Measurements from ENCODE around the gene ZNF524. TPM values are rescaled to one million over a fixed set of nuclear protein-coding genes. Genes with fewer than 3 reads are reported as not detected.

Gene ZNF524
- total RNA-seq, 1 experiment from 2014 or later = 5.5 TPM

- Mint-ChIP-seq H3K27ac (peak overlapping the region; percentile 99), H3K27me3 (ENCODE audit: low read depth) (no peaks in the 10 kb centered on the region), H3K36me3 (peaks cover 16% of the 10 kb centered on the region), H3K4me3 (peak overlapping the region; percentile 83), H3K9me3 (no peaks in the 10 kb centered on the region), H3K4me1 (peaks cover 28% of the 10 kb centered on the region)
- ATAC-seq = peak; percentile 2
- CTCF ChIA-PET = interaction anchor here (0.5 to 4.4 kb wide), 9 partner anchors 9 to 537 kb away, joined by 3 to 55 read pairs (median 6); partner anchors contain the start of genes U2AF2 and ZNF444
- POLR2A ChIA-PET = interaction anchor here (0.6 to 1.9 kb wide), 7 partner anchors 10 to 119 kb away, joined by 3 to 9 read pairs (median 4); partner anchors contain the start of genes NAT14, SSC5D and ZNF784
- DNase-seq (ENCODE audit: low spot score) = peak; percentile 71
- no peak for TF ChIP-seq ZBTB43 (CRISPR knock-in tag; IDR thresholded peaks at IDR 0.05)
- TF ChIP-seq ZNF219 (CRISPR knock-in tag; IDR thresholded peaks at IDR 0.05; ENCODE audit: borderline replicate concordance) = no peak
- TF ChIP-seq NFATC4 (CRISPR knock-in tag; IDR thresholded peaks at IDR 0.05) = no peak
- TF ChIP-seq ZNF263 (CRISPR knock-in tag; IDR thresholded peaks at IDR 0.05; ENCODE audit: low read depth) = no peak
- no peak for TF ChIP-seq TCF7 (CRISPR knock-in tag; IDR thresholded peaks at IDR 0.05; ENCODE audit: low read depth)
- TF ChIP-seq CREM (CRISPR knock-in tag; IDR thresholded peaks at IDR 0.05) = no peak
These were observed 3.6 kb downstream of the ZNF524 start for GRCh38 chr19:55603581-55604292.

- DNase-seq (ENCODE audit: low spot score) (peak; percentile 98), ATAC-seq (peak; percentile 58)
- Mint-ChIP-seq H3K4me1 (peaks cover 27% of the 10 kb centered on the region), H3K9me3 (no peaks in the 10 kb centered on the region), H3K4me3 (peak overlapping the region; percentile 83), H3K36me3 (peaks cover 22% of the 10 kb centered on the region), H3K27ac (peak overlapping the region; percentile 99), H3K27me3 (ENCODE audit: low read depth) (no peaks in the 10 kb centered on the region)
- ChIA-PET CTCF (interaction anchor here (0.5 to 4.4 kb wide), 23 partner anchors 8 to 459 kb away, joined by 3 to 55 read pairs (median 7); partner anchors contain the start of genes CCDC106, TMEM238, U2AF2 and ZNF579), POLR2A (interaction anchor here (0.6 to 1.9 kb wide), 9 partner anchors 8 to 412 kb away, joined by 3 to 9 read pairs (median 5); partner anchors contain the start of genes NAT14 and ZNF784)
- TF ChIP-seq SP1 (CRISPR knock-in tag; conservative IDR thresholded peaks at IDR 0.05) (peak; percentile 83), ZNF219 (CRISPR knock-in tag; IDR thresholded peaks at IDR 0.05; ENCODE audit: borderline replicate concordance) (no peak), GABPB1 (CRISPR knock-in tag; IDR thresholded peaks at IDR 0.05) (peak; percentile 34; the same call in 1 of the 2 replicates), TEAD4 (CRISPR knock-in tag; IDR thresholded peaks at IDR 0.05) (no peak), PRDM15 (CRISPR knock-in tag; IDR thresholded peaks at IDR 0.05) (peak; percentile 42; the same call in 1 of the 2 replicates), ZNF532 (CRISPR knock-in tag; IDR thresholded peaks at IDR 0.05; ENCODE audit: borderline replicate concordance) (no peak)
These were observed 5.1 kb downstream of the ZNF524 start for GRCh38 chr19:55605207-55605636.

Measured in WTC11 (cell line).